ENCODE results near the gene CIC.

CIC gene

DNA sequence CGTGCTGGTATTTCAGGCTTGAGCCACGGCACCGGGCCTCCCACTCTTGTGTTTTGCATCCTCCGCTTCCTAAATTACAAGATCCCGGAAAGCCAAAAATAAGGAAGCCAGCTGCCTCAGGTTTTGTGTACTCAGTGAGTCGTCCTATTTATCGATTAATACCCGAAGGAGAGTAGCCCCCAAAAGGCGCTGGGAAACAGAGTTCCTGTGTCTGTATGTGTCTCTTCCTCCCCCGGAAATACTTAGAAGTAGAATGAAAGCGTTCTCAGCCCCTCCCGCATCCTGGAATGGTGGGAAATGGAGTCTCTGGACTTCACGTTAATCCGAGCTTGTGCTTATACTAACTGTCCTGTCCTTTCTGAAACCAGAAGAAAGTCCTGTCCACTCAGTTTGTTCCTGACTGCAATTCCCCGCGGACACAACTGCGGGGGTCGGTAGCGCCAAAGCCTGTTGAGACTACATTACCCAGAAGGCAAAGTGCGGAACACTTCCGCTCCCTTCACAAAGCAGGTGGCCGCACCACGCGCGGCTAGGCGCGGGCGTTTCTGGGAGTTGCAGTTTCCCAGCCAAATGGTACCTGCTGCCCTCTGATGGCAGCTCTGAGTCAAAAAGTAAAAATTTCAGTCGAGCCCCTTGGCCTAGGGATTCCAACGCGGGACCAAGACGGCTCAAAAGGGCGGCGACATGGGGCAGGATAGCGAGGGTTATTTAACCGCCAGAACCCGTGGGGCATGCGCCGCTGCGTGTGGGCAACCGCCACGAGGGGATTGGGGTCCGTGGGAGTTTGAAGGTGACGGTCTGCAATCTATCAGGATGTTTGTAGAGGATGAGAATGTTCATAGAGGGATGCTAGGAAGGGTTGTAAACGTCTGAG is 24.5 kb upstream of the CIC start:
- peak; percentile 78 to 89 for DNase-seq

DNA sequence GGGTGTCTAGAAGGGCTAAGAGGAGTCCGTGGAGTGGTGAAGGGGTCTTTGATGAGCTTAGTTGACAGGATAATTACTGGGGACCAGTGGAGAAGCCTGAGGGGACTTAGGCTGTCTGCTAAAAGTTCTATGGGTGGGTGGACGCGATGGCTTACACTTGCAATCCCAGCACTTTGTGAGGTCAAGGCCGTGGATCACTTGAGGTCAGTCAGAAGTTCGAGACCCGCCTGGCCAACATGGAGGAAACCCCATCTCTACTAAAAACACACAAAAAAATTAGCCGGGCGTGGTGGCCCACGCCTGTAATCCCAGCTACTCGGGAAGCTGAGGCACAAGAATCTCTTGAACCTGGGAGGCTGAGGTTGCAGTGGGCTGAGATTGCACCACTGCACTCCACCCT is 23.8 kb upstream of the CIC start:
- no peak for DNase-seq

DNA sequence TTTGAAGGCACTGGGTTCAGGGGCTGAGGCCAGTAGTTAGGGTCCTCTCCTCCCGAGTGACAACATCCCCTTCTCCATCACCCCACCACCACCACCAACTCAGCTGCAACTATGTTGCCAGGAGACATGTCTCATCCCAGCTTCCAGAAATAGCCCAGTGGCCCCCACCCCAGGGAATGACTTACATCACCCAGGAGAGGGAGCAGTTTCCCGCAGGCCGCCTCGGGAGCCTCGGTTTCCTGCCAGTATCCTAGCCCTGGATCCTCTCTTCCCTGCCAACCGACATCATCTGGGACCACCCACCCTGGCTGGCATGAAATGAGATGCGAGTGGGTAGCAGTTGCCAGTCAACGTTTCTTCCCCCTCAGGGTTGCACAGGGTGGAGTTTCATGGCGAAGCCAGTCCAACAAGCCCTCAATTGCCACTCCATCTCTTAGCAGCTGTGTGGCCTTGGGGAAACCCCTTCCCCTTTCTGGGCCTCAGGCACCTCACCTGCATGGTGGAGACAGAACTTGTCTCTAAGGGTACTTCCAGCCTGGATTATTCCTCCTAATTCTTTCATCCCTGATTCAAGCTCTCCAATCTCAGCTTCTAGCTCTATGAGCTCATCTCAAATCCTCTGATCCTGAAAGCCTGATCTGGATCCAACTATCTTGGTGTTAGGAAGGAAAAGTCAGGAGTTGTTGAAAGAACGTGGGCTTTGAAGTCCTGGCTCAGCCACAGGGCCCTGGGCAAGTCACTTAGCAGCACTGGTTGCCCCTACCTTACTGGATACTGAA is 22.7 kb upstream of the CIC start:
- DNase-seq: peak in 1 of 2 experiments; percentile 23

DNA sequence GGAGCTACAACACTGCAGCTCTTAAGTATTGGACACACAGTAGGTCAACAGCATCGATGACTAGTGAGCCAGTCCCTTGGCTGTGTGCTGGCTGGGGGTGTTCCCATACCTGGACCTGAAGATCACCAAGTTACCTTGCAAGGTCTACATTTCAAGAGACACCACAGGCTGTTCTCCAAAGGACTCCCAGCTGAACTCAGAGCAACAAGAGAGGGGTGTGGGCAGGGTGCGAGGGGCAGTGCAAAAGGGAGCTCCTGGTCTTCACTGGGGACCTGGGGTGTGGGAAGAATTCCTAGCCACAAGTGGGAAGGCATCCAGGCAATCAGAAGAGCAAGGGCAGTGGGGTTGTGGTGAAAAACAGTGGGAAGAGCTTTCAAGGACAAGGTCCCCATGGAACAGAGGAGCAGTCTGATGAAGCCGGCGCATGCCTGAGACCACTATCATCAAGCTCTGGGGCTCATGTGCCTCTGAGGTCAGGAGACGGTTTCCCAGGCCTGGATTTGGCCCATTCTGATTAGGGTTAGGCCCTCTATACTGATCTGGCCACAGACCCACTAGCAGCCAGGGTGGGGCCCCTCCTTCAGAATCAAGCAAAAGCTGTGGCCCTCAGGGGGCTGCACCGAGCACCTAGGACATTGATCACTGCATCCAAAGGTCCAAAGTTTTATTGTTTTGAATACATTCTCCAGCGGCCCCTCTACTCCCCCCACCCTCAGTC is 22.0 kb upstream of the CIC start:
- DNase-seq: no peak

DNA sequence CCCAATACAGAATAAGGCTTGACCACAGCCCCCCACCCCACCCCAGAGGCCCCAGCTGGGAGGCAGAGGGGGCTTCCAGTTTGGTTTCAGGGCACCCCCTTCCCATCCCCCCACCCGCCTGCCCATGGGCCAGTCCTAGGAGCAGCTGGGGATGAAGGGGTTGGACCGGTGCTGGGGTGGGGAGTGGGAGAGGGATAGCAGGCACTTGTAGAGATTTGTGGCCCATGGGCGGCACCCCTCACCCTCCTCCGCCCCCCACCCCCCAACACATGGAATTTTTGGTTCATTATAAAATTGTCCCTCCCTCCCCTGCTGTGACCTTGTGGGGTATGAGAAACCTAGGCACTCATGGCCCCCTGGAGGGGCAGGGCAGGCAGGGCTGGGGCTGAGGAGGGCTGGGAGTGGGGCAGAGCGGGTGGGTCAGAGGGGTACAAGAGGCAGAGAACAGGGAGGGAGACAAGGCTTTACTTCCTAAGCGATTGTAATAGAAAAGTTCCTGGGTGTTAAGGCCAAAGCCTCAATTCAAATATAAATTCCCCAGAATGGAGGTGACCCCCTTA is 21.3 kb upstream of the CIC start:
- no peak for DNase-seq

DNA sequence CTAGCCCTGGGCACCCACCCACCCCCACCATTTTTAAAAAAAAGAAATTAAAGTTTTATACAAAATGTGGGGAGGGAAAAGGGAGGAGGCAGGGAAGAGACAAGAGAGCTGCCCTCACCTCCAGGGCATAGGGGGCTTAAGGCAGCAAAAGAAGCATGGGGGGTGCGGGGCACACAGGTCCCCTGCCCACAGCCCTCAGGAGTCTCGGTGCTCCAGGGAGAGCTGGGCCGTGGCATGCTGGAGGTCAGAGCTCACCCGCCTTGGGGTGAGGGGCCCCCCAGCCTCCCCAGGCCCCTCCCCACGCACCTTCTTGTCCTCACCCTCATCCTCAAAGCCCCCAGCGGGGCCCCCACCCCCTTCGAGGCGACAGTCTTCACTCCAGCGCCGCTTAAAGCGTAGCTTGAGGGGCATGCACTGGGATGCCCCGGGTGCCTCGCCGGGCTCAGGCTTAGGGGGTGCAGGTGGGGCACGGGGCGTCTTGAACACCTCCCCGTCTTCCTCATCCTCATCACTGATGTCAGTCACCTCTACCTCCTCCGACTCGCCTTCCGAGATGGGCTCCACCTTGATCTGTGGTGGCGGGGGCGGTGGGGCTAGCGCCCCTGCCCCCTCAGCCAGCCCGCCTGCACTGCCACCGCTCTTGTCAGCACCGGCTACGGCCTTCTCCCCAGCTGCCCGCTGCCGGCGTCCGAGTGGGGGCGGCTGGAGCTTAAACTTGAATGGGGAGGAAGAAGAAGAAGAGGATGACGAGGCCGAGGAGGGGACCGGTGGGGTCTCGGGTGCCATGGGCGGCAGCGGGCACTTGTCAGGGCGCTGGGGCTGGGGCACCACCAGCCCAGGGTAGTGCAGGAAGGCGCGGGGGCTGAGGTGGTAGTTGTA is 20.5 kb upstream of the CIC start:
- no peak for DNase-seq

DNA sequence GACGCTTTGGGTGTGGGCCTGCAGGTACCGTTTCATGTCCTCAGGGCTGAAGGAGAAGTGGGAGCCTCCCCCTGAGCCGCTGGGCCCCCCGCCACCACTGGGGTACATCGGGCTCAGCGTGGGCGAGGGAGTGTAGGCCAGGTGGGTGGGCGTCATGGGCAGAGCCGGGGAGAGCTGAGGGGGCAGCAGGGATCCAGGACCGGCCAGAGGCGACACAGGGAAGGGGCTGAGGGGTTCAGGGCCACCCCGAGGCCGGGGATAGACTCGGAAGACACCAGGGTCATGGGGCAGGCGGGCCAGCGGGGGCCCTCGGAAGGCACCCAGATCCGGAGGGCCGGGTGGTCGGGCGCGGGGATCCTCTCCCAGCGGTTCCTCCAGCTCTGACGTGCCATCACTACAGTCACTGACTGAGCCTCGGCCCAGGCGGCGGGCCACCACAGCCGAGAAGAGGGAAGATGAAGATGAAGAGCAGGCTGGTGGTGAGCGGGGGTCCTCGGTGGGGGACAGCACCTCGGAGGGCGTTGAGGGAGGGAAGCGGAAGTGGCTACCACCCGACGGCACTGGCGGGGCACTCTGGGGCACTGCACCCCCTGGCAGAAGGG is 19.8 kb upstream of the CIC start:
- DNase-seq: no peak

DNA sequence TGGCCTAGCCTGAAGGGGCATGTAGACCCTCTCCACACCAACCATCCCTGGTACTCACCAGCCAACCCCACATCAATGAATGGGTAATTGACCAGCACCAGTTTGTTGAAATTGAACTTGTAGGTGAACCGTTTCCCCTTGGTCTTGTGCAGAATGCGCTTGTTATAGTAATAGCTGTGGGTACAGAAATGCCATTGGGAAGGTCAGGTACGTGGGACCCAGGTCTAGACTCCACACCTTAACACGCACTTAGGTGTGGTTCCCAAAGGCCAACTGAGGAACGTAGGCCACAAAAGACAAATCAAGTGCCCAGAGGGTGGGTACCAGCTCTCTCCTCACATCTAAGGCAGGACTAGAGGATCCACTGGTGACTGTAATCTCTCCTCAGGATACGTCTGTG is 19.3 kb upstream of the CIC start:
- DNase-seq: no peak

DNA sequence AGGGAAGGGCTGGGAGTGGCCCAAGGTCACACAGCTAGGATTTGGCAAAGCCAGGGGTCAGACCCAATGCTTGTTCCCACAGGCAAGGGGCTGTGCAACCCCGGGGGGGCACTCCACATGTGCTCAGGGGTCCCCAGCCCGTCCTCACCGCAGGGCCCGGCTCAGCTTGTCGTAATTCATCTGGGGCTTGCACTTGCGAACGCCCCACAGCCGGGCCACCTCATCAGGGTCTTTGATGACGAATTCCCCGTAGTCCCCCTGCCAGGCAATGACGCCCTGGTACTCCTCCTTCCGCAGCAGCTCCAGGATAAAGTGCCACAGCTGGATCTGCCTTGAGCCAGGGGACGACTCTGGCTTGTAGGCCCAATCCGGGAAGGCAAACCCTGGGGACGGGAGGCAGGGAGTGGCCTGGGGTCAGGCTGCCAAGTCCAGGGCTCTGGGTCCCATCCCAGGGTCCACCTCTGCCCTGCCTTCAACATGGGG is 18.8 kb upstream of the CIC start:
- no peak for DNase-seq

DNA sequence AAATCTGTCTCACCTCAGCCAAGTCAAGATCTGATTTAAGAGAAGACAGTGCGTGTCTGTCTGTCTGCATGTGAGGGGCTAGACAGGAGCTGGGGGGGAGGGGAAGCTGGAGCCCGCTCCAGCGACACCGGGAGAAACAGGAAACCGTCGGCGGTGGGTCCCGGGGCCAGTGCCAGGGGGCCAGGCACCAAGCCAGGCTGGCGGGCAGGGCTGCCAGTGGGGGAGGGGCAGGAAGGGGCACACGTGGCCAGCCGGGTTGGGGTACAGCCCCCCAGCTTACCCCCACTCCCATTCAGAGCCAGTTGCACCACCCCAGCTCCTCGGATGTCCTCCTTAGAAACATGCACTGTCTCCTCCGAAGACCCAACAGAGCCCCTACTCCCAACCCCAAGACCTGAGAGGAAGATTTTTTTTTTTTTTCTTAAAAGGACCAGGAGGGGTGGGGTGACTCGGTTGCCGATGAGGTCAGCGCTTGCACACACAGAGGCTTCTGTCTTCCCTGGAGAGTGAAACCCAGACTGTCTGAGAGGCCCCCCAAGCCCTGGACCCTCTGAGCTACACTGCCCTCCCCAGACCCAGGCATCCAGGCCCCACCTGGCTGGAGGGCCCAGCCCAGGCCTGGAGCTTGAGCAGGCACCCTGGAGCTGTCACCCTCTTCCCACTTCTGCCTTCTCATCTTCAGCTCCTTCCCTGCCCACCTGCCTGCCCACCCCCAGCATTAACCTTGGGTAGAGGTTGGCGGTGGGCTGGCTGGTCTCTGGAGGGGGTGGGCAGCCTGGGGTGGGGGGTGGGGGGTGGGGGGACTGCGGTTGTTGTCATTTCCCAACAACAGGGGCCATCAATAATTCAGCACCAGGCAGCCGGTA is 18.2 kb upstream of the CIC start:
- DNase-seq: no peak

DNA sequence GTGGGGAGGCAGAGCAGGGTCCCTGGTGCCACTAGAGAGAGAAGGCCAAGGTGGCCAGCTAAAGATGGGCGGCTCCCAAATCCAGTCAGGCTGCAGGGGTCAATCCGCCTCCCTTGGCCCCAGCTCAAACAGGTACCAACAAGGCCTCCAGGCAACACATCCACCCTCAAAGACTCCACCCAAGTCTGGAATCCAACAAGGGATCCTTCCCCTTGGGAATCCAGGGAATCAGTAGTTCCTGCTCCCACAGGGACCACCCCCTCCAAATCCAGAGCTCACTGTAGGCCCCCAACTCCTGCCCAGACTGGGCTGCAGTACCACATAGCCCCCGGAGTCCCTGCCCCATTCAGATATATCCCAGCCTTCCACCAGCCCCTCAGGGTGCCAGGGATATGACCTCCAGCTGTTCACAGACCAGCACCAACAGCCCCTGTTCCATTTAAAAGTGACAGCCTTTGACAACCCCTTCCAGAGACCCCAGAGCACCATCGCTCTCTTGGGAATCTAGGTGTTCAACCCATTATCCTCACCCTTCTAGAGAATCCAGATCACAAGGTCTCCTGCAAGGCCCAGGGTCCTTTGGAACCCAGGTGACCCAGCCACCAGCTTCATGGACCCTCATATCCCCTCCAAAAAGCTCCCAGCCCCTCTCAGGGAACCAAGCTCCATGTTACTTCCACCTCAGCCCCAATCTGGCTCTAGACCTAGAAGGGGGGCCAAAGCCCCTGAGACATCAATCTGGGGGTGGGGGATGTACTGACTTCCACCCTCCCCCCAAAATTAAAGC is 17.3 kb upstream of the CIC start:
- DNase-seq: no peak

DNA sequence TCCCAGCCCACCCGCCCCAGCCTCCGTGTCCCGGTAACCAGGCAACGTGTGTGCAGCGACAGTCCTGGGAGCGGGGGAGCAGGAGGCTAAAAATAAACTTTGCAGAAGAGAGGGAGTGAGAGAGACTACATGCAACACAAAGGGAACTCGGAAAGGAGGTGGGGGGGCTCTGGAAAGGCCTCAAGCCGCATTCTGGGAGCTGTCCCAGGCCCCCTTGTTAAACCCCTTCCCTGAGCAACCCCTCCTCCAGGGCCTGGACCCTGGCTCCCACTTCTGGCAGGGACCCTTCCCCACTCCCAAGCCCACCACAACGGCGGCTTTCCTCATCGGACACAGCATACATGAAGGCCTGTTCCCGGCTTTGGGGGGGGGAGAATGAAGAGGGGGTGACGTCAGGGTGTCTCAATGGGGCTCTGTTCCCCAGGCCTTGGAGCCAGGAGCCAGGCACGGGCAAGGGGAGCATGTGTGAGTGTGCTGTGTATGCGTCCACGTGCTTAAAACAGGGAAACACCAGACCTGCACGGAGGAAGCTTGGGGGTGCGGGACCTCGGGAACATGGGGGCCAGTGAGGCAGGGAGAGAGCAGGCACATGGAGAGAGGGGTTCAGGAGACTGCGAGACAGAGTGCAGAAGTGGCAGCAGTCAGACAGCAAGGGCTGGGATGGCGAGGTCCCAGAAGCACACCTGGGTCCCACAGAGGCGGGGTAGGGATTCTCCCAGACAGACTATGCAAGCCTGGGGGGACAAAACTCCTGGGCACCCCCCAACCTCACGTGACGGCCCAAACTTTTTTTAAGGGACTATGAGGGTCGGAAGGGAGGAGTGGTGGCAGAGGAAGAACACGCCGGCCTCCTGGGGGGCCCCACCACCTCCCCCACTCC is 16.4 kb upstream of the CIC start:
- no peak for DNase-seq

DNA sequence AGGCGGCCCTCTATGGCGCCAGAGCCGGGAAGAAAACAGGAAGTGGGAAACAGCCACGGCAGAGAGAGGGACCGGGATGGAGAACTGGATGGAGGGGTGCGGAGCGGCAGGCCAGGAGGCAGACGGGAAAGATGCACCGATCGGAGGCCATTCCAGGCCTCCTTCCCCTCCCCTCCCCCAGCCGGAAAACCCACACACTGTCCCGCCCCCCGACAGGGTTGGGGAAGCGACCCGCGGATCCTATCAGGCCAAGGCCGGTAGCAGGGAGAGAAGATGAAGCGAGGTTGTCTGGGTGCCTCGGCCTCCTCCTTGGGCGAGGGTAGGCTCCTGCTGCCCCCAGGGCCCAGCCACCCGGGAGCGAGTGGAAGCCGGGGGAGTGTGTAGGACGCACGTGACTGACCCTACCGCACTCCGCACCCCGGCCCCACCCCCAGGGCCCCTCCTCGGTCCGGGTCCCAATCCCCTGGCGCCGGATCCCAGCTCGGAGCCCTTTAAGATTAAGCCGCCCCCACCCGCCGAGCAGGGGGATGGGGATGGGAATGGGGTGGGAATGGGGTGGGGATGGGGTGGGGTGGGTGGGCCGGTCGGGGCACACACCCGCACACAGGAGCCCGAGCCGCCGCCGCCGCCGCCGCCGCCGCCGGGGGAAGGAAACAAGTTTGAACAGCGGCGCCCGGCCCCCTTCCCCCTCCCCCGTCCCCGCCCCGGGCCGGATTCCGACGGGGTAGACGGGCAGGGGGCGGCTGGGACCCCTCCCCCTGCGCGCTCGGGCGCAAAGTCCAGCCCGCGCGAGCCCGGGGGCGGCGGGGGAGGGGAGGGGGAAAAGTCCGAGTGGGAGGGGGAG is 15.6 kb upstream of the CIC start:
- DNase-seq: peak in 1 of 2 experiments; percentile 65

DNA sequence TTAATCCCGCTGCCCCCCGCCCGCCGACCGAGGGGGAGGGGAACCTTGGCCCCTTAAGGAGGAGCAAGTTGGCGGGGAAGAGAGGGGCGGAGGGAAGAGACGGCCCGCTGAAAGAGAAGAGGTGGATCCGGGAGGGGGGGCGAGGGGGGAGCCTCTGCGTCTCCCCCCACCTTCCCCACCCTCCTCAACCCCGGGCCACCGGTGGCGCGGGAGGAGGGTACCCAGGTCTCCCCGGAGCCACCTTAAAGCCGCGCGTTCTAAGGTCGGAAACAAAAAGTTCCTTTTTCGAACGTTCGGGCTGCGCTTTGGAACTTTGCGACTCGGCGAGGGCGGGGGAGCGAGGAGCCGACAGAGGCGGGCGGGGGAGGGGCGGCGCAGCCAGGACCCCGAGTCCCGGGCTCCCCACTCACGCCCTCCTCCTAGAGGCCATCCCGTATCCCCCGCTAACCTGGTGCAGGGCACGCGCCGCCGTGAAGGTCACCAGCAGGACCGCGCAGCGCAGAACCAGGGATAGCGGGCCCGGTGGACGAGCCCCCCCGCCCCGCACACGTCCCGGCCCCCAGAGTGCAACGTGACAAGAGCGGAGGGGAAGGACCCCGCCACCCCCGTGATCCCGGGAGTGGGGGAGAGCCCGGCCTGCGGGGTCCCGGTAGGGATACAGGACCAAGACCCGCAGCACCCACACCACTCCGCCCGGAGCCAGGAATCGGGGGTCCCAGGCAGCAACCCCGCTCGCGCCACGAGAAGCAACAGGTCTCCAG is 14.8 kb upstream of the CIC start:
- DNase-seq: peak in 1 of 2 experiments; percentile 64

DNA sequence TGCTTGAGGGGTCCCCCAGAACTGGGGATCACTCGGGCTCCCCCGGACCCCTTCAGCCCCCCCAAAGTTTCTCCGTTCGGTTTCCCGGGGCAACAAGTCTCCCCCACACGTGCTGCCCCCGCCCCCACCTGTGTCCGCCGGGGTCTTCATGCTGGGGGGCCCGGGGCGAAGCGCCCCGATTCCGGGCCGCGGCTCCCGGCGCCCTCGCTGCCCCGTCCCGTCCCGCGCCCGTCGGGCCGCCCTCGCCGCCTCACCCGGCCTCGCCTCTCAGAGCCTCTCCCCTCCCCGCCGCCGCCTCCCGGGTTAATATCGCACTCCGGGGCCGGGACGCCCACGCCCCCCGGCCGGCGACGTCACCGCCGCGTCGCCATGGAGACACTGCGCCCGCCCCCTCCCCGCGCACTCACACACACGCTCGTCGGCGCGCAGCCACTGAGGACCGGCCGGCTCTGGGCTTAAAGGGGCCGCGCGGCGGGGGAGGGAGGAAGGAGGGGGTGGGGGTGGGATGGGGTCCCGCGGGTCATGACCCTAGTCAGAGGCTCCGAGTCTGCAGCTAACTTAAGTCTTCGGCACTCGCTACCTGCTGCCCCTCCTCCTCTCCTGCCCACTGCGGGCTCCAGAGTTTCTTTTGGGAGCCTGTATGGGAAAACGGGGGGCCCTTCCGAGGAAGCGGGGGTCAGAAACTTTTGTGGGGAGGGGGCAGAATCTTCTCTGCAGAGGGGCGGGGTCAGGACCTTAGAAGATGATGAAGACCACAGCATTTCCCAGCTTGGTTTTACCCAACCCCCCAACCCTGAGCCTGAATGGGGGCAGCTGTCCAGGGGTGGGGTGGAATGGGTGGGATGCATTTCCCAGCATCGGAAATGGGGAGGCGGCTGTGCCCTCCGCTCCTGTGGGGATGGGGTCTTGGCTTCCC is 13.9 kb upstream of the CIC start, which contains the start of gene ERF:
Gene ERF (minus strand): TSS at position 279 of the 916 bp plus-strand sequence. CDS start 129 bp downstream, at position 150.
- DNase-seq: peak; percentile 44 to 68
